Measurements from ENCODE around the gene MICAL3.

- TF ChIP-seq CTCF (IDR thresholded peaks at IDR 0.05; ENCODE audit: low read length) (no peak), EZH2 (IDR thresholded peaks at IDR 0.05; ENCODE audit: borderline replicate concordance, low read length) (no peak)
These were observed 38.1 kb upstream of the MICAL3 start for GRCh38 chr22:18062421-18062820.
